Activated CD8-positive, alpha-beta memory T cell treated with anti-CD3 and anti-CD28 coated beads, Interleukin-2, amount 50 U/mL, for 24 hours (primary cell): Measurements from ENCODE around the gene GTF3C5.
"Not testable (repeated sequence)": the region's sequence is repeated elsewhere in the genome, so short reads cannot be mapped to it uniquely, and the experiment has no call there.

ENCODE experiments used
- DNase-seq: peaks from one replicate; pipeline ENCODE4 v3.0.0-alpha.2; 2020; ENCODE audit errors: extremely low read depth

The GTF3C5 gene

GRCh38 chr9:133030317-133031129 is at the start of gene GTF3C5:
Gene GTF3C5 (plus strand): TSS chr9:133030997. CDS start chr9:133031012, 15 bp downstream.
- DNase-seq = peak; percentile 83

- DNase-seq = no peak
Measured at GRCh38 chr9:132982458-132982857, 48.3 kb upstream of the GTF3C5 start.

GRCh38 chr9:132983491-132984201 is 47.2 kb upstream of the GTF3C5 start:
- no peak for DNase-seq

- no peak for DNase-seq
Measured at GRCh38 chr9:132984202-132985070, 46.4 kb upstream of the GTF3C5 start.

- DNase-seq = no peak
Measured at GRCh38 chr9:132985071-132985350, 45.8 kb upstream of the GTF3C5 start.

- DNase-seq = no peak
Measured at GRCh38 chr9:132985489-132985888, 45.3 kb upstream of the GTF3C5 start.

GRCh38 chr9:132986114-132986513 is 44.7 kb upstream of the GTF3C5 start:
- no peak for DNase-seq

- DNase-seq = no peak
Measured at GRCh38 chr9:132986640-132987620, 43.9 kb upstream of the GTF3C5 start.

GRCh38 chr9:132988244-132989013 is 42.4 kb upstream of the GTF3C5 start:
- DNase-seq = no peak

GRCh38 chr9:132989014-132989310 is 41.8 kb upstream of the GTF3C5 start:
- DNase-seq = no peak

- DNase-seq = no peak
Measured at GRCh38 chr9:132989414-132989996, 41.3 kb upstream of the GTF3C5 start.

- not testable (repeated sequence) for DNase-seq
Measured at GRCh38 chr9:132989998-132990557, 40.7 kb upstream of the GTF3C5 start.

- no peak for DNase-seq
Measured at GRCh38 chr9:132990781-132991180, 40.0 kb upstream of the GTF3C5 start.

- no peak for DNase-seq
Measured at GRCh38 chr9:132991351-132992300, 39.2 kb upstream of the GTF3C5 start.

GRCh38 chr9:132993511-132993939 is 37.3 kb upstream of the GTF3C5 start:
- no peak for DNase-seq

- DNase-seq = no peak
Measured at GRCh38 chr9:132994410-132995120, 36.2 kb upstream of the GTF3C5 start.

- no peak for DNase-seq
Measured at GRCh38 chr9:132995121-132995420, 35.7 kb upstream of the GTF3C5 start.

- no peak for DNase-seq
Measured at GRCh38 chr9:132995879-132996278, 34.9 kb upstream of the GTF3C5 start.
